Keratinocyte (primary cell): Measurements from ENCODE around the gene HECA.

Experiments
- CTCF ChIP-seq, 3 experiments: IDR thresholded peaks in 1 of 3; conservative IDR thresholded peaks in 1 of 3; optimal IDR thresholded peaks in 1 of 3; 2 replicates in 2 of 3; 3 replicates in 1 of 3; pipeline versions ENCODE3 to v1.5.1; 2011; ENCODE audit warnings: low read length in 3 of 3, mild to moderate bottlenecking in 3 of 3, moderate library complexity in 2 of 3, control low read depth in 1 of 3, inconsistent platforms in 1 of 3; ENCODE audit not compliant: insufficient read depth in 2 of 3; ENCODE audit errors: extremely low read depth in 1 of 3
- EZH2 ChIP-seq: IDR thresholded peaks from one replicate; pipeline ENCODE4 v1.6.1; 2012; ENCODE audit warnings: inconsistent platforms, mild to moderate bottlenecking, low read length, moderate library complexity

- TF ChIP-seq CTCF (optimal IDR thresholded peaks at IDR 0.05 in 1 of 3, IDR thresholded peaks at IDR 0.05 in 1 of 3, conservative IDR thresholded peaks at IDR 0.05 in 1 of 3; ENCODE audit: extremely low read depth in 1 of 3, insufficient read depth in 2 of 3, low read length in 3 of 3) (no peak), EZH2 (no peak)
Measured at GRCh38 chr6:139165324-139165723, 30.4 kb downstream of the HECA start.
